ENCODE data around the gene TARDBP.

The TARDBP gene

GRCh38 chr1:11052839-11053757 lies 40.6 kb downstream of the TARDBP start:
- H3K27ac ChIP-seq: no peak overlapping the region
- TF ChIP-seq ZFX (IDR thresholded peaks at IDR 0.05; ENCODE audit: borderline replicate concordance) (no peak), CTCF (IDR thresholded peaks at IDR 0.05) (no peak)

GRCh38 chr1:11053758-11054137 lies 41.3 kb downstream of the TARDBP start:
- no peak for TF ChIP-seq ZFX (IDR thresholded peaks at IDR 0.05; ENCODE audit: borderline replicate concordance)
- TF ChIP-seq CTCF (IDR thresholded peaks at IDR 0.05): no peak
- H3K27ac ChIP-seq: no peak overlapping the region

GRCh38 chr1:11054181-11054580 lies 41.7 kb downstream of the TARDBP start:
- TF ChIP-seq CTCF (IDR thresholded peaks at IDR 0.05): no peak
- H3K27ac ChIP-seq: no peak overlapping the region

GRCh38 chr1:11054666-11055065 lies 42.2 kb downstream of the TARDBP start:
- no peak for TF ChIP-seq CTCF (IDR thresholded peaks at IDR 0.05)
- TF ChIP-seq ZFX (IDR thresholded peaks at IDR 0.05; ENCODE audit: borderline replicate concordance): no peak
- no peak overlapping the region for H3K27ac ChIP-seq

- 0 out of 2 replicates have a peak overlapping the region, but pooled peaks have one; percentile 2 for H3K27ac ChIP-seq
- no peak for TF ChIP-seq ZFX (IDR thresholded peaks at IDR 0.05; ENCODE audit: borderline replicate concordance)
- no peak for TF ChIP-seq CTCF (IDR thresholded peaks at IDR 0.05)
Observed at GRCh38 chr1:11055676-11056075, 43.2 kb downstream of the TARDBP start.

GRCh38 chr1:11056504-11056903 lies 44.0 kb downstream of the TARDBP start:
- H3K27ac ChIP-seq: 0 out of 2 replicates have a peak overlapping the region, but pooled peaks have one; percentile 2
- TF ChIP-seq CTCF (IDR thresholded peaks at IDR 0.05) (no peak), ZFX (IDR thresholded peaks at IDR 0.05; ENCODE audit: borderline replicate concordance) (no peak)

GRCh38 chr1:11057477-11057876 lies 45.0 kb downstream of the TARDBP start:
- TF ChIP-seq CTCF (IDR thresholded peaks at IDR 0.05) (no peak), ZFX (IDR thresholded peaks at IDR 0.05; ENCODE audit: borderline replicate concordance) (no peak)
- no peak overlapping the region for H3K27ac ChIP-seq

Data from 22Rv1 (cell line).